Measurements from ENCODE around the gene PKNOX1.
"Not testable (repeated sequence)": the region's sequence is repeated elsewhere in the genome, so short reads cannot be mapped to it uniquely, and the experiment has no call there.

Gene PKNOX1

GRCh38 chr21:42973991-42974831 is at the start of gene PKNOX1:
Gene PKNOX1 (plus strand): TSS chr21:42974562. CDS start chr21:43004382, 29,820 bp downstream.
- in situ Hi-C loops (cut with MboI; ENCODE audit: low sequenced_read_pairs) = no loop called here
- H3K4me3 ChIP-seq = peak within 1 kb of the TSS; percentile 64

GRCh38 chr21:42925114-42925926 is 49.0 kb upstream of the PKNOX1 start, which contains the start of gene ERVH48-1:
Gene ERVH48-1 (minus strand): TSS chr21:42925630. CDS start chr21:42919006, 6,624 bp downstream.
- in situ Hi-C loops (cut with MboI; ENCODE audit: low sequenced_read_pairs) = no loop called here
- Histone ChIP-seq H3K27me3 (ENCODE audit: low read depth) (no peaks in the 10 kb centered on the region), H3K36me3 (replicated peaks) (no peaks in the 10 kb centered on the region), H3K4me1 (peaks cover 26% of the 10 kb centered on the region), H3K9me3 (no peaks in the 10 kb centered on the region), H3K4me3 (no peak within 1 kb of the TSS)
- DNase-seq (ENCODE audit: low spot score in 2 of 2) = peak in 1 of 2 experiments; percentile 48

More at GRCh38 chr21:42973991-42974831, at the start of gene PKNOX1:
- DNase-seq (ENCODE audit: low spot score in 2 of 2) = peak; percentile 98 to 99
- peaks cover 9% of the 10 kb centered on the region for H3K36me3 ChIP-seq (replicated peaks)
- H3K9me3 ChIP-seq = peaks cover 6% of the 10 kb centered on the region
- no peaks in the 10 kb centered on the region for H3K27me3 ChIP-seq (ENCODE audit: low read depth)
- H3K4me1 ChIP-seq = peaks cover 13% of the 10 kb centered on the region

- H3K9me3 ChIP-seq; H3K27me3 ChIP-seq (ENCODE audit: low read depth); in situ Hi-C loops (cut with MboI; ENCODE audit: low sequenced_read_pairs); H3K36me3 ChIP-seq (replicated peaks): not testable (repeated sequence)
- peak overlapping the region; percentile 8 for H3K4me3 ChIP-seq
- peaks cover 26% of the 10 kb centered on the region for H3K4me1 ChIP-seq
- DNase-seq (ENCODE audit: low spot score in 2 of 2) = peak; percentile 65 to 71
Measured at GRCh38 chr21:42927474-42928200, 46.7 kb upstream of the PKNOX1 start.

GRCh38 chr21:42929969-42930368 is 44.4 kb upstream of the PKNOX1 start:
- Histone ChIP-seq H3K4me3 (no peak overlapping the region), H3K27me3 (ENCODE audit: low read depth) (no peaks in the 10 kb centered on the region), H3K9me3 (no peaks in the 10 kb centered on the region), H3K4me1 (peaks cover 20% of the 10 kb centered on the region), H3K36me3 (replicated peaks) (no peaks in the 10 kb centered on the region)
- in situ Hi-C loops (cut with MboI; ENCODE audit: low sequenced_read_pairs) = no loop called here
- DNase-seq (ENCODE audit: low spot score in 2 of 2) = no peak

GRCh38 chr21:42931560-42932235 is 42.7 kb upstream of the PKNOX1 start:
- Histone ChIP-seq H3K9me3 (no peaks in the 10 kb centered on the region), H3K4me1 (peaks cover 14% of the 10 kb centered on the region), H3K4me3 (no peak overlapping the region), H3K27me3 (ENCODE audit: low read depth) (no peaks in the 10 kb centered on the region), H3K36me3 (replicated peaks) (no peaks in the 10 kb centered on the region)
- no peak for DNase-seq (ENCODE audit: low spot score in 2 of 2)
- in situ Hi-C loops (cut with MboI; ENCODE audit: low sequenced_read_pairs) = no loop called here

- in situ Hi-C loops (cut with MboI; ENCODE audit: low sequenced_read_pairs); H3K4me3 ChIP-seq: not testable (repeated sequence)
- peaks cover 11% of the 10 kb centered on the region for H3K4me1 ChIP-seq
Measured at GRCh38 chr21:42932378-42933136, 41.8 kb upstream of the PKNOX1 start.

GRCh38 chr21:42933137-42933970 is 41.0 kb upstream of the PKNOX1 start:
- H3K9me3 ChIP-seq; DNase-seq (ENCODE audit: low spot score in 2 of 2); in situ Hi-C loops (cut with MboI; ENCODE audit: low sequenced_read_pairs); H3K4me3 ChIP-seq; H3K36me3 ChIP-seq (replicated peaks); H3K4me1 ChIP-seq; H3K27me3 ChIP-seq (ENCODE audit: low read depth): not testable (repeated sequence)

More at GRCh38 chr21:42932378-42933136, 41.8 kb upstream of the PKNOX1 start:
- not testable (repeated sequence) for H3K27me3 ChIP-seq (ENCODE audit: low read depth); H3K9me3 ChIP-seq; H3K36me3 ChIP-seq (replicated peaks); DNase-seq (ENCODE audit: low spot score in 2 of 2)

- H3K9me3 ChIP-seq; H3K36me3 ChIP-seq (replicated peaks); in situ Hi-C loops (cut with MboI; ENCODE audit: low sequenced_read_pairs); H3K27me3 ChIP-seq (ENCODE audit: low read depth); H3K4me1 ChIP-seq; DNase-seq (ENCODE audit: low spot score in 2 of 2); H3K4me3 ChIP-seq: not testable (repeated sequence)
Measured at GRCh38 chr21:42933973-42934372, 40.4 kb upstream of the PKNOX1 start.

- in situ Hi-C loops (cut with MboI; ENCODE audit: low sequenced_read_pairs); DNase-seq (ENCODE audit: low spot score in 2 of 2); H3K9me3 ChIP-seq; H3K4me3 ChIP-seq; H3K4me1 ChIP-seq; H3K27me3 ChIP-seq (ENCODE audit: low read depth); H3K36me3 ChIP-seq (replicated peaks): not testable (repeated sequence)
Measured at GRCh38 chr21:42936360-42936759, 38.0 kb upstream of the PKNOX1 start.

GRCh38 chr21:42937034-42937940 is 37.1 kb upstream of the PKNOX1 start:
- H3K27me3 ChIP-seq (ENCODE audit: low read depth); H3K9me3 ChIP-seq; H3K36me3 ChIP-seq (replicated peaks); DNase-seq (ENCODE audit: low spot score in 2 of 2); in situ Hi-C loops (cut with MboI; ENCODE audit: low sequenced_read_pairs); H3K4me1 ChIP-seq; H3K4me3 ChIP-seq: not testable (repeated sequence)

GRCh38 chr21:42937960-42938605 is 36.3 kb upstream of the PKNOX1 start:
- no peaks in the 10 kb centered on the region for H3K36me3 ChIP-seq (replicated peaks)
- no peaks in the 10 kb centered on the region for H3K4me1 ChIP-seq
- H3K27me3 ChIP-seq (ENCODE audit: low read depth) = no peaks in the 10 kb centered on the region
- H3K4me3 ChIP-seq = no peak overlapping the region
- in situ Hi-C loops (cut with MboI; ENCODE audit: low sequenced_read_pairs) = no loop called here
- no peak for DNase-seq (ENCODE audit: low spot score in 2 of 2)
- no peaks in the 10 kb centered on the region for H3K9me3 ChIP-seq
